Stimulated activated CD4-positive, alpha-beta T cell treated with anti-CD3 and anti-CD28 coated beads, Interleukin-2, amount 100 ng/mL, for 4 hours (primary cell): ENCODE measurements around the gene CSMD2.
A peak's percentile ranks its signal among the peaks of the same experiment; 100 is the strongest.

Experiments
- DNase-seq: peaks from one replicate; pipeline ENCODE4 v3.0.0-alpha.2; 2020; ENCODE audit warnings: low read depth

The CSMD2 gene

GRCh38 chr1:33482412-33482811 is 682.6 kb downstream of the CSMD2 start:
- DNase-seq, result no peak

DNA sequence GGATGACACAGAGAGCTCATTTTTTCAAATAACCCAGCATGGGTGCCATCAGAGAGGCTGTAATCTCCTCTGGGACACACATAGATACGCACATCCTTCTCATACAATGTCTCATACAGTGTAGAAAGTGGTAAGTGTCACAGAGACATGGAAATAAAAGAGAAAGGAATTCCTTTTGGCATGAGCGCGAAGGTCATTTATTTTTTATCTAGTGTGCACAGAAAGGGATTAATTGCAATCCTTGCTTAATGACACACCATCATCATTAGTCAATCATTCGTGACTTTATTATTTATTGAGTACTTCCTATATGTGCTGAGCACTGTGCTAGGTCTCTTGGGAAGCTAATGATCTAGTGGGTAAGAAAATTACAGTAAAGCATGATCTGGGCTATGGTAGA is 687.6 kb downstream of the CSMD2 start:
- no peak for DNase-seq

- no peak for DNase-seq
Measured at GRCh38 chr1:33473900-33474299, 691.1 kb downstream of the CSMD2 start.

DNA sequence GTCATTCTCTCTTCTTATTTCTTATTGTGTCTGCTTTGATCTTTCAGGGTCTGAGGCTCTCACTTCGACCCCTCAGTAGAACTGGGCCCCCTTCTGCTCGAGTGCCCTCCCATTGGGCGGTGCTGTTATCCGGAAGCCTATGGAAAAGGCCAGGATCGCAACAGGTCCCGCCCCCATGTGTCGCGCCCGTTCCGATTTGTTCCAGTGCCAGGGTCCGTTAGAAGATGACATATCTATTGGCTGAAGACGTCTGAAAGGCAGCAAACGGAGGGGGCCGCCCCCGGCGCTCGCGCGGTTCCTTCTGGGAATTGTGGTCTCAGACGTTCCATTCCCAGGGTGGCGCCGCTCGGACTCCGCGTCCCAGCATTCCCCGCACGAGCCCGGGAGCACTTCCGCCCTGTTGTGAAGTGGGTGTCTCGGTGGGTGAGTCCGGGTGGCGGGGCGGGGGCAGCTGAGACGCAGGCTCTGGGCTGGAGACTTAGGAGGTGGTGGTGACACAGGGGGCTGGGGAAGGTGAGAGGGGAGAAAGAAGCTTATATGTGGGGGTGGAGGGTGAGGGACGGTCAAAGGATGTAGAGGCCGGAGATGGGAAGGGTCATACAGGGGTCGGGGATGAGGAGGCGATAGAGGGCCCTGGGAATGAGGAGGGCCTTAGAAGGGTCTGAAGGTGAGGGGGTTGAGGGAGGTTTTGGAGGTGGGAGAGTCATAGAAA is 692.6 kb downstream of the CSMD2 start, which contains the start of gene ZSCAN20:
Gene ZSCAN20, plus strand, starts transcription at position 377 of the 712 bp plus-strand sequence. CDS start 6,644 bp downstream, outside the sequence.
- peak; percentile 77 for DNase-seq

DNA sequence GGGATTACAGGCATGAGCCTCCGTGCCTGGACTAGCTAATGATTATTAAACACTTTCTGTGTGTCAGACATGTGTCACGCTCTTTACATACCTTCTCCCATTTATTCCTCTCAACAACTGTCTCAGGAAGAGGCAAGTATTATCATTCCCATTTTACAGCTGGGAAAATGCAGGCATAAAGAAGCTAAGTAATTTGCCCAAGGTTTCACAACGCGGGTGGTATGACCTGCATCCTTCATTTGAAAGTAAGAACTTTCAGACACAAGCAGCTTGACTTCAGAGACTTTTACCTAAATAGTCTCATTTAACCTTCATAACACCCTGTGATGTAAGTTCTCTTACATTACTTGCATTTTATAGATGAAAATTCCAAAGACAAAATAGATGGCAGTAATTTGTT is 693.6 kb downstream of the CSMD2 start:
- DNase-seq, result no peak

- DNase-seq, result peak; percentile 24
Measured at GRCh38 chr1:33470495-33471012, 694.5 kb downstream of the CSMD2 start.

- DNase-seq, result no peak
Measured at GRCh38 chr1:33469691-33470090, 695.3 kb downstream of the CSMD2 start.

GRCh38 chr1:33468967-33469366 is 696.1 kb downstream of the CSMD2 start:
- DNase-seq, result no peak

- DNase-seq, result no peak
Measured at GRCh38 chr1:33468531-33468930, 696.5 kb downstream of the CSMD2 start.

DNA sequence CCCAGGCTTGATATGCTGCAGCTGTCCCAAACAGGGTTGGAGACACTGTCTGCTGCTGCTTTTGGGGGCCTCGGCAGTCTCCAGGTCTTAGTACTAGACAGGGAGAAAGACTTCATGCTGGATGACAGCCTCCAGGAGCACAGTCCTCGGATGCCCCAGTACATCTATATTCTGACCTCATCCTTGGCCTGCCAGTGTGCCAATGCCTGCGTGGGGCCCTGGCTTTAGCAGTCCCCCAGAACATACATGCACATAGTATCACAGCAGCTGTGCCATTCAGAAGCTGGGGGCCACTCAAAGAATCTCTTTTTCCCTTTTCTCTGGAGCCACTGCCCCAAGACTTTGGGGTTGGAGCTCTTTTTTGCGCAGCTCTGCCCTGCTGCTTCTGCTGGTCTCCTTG is 697.0 kb downstream of the CSMD2 start:
- DNase-seq, result no peak

DNA sequence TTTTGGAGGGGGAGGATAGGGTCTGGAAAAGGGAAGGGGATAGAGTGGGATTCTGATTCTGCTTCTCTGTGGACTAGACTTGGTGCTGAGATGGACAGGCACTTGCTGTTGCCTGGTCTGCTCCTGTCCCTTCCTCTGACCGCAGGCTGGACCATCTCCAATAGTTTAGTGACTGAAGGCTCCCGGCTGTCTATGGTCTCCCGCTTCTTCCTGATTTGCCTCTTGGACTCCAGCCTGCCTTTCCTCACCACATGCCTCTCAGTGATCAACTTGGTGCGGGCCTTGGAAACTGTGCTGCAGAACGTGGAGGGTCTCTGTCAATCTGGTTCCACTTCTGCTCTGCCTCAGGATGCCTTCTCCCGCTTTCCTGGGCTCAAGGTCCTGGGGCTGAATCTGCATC is 698.9 kb downstream of the CSMD2 start:
- DNase-seq, result no peak

GRCh38 chr1:33465316-33465715 is 699.7 kb downstream of the CSMD2 start:
- DNase-seq, result no peak

DNA sequence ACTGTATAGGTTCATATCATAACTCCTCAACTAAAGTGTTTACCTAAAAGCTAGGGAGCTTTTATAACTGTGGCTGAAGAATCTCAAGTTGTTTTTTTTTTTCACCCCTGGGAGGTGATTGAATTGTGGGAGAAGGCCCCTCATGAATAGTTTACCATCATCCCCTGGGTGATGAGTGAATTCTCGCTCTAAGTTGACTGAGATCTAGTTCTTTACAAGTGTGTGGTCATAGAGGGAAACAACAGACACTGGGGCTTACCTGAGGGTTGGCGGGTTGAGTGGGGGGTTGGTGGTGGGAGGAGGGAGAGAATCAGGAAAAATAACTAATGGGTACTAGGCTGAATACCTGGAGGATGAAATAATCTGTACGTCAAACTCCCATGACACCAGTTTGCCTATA is 700.5 kb downstream of the CSMD2 start:
- no peak for DNase-seq
